H1 (cell line): ENCODE measurements around the gene ZNF777. TPM values are rescaled to one million over a fixed set of nuclear protein-coding genes. Genes with fewer than 3 reads are reported as not detected.

Source experiments
- ATF2 ChIP-seq: IDR thresholded peaks from 2 replicates; pipeline ENCODE4 v1.6.1; 2012; ENCODE audit warnings: low read length, inconsistent platforms
- CREB1 ChIP-seq: IDR thresholded peaks from 2 replicates; pipeline ENCODE4 v1.6.1; 2012; ENCODE audit warnings: inconsistent platforms
- EP300 ChIP-seq, 2 experiments: IDR thresholded peaks; 1 replicate in 1 of 2; 2 replicates in 1 of 2; pipeline ENCODE4 v1.6.1; 2011 to 2012; ENCODE audit warnings: low read depth in 2 of 2, low read length in 2 of 2, mild to moderate bottlenecking in 2 of 2, borderline replicate concordance in 1 of 2, inconsistent platforms in 1 of 2, moderate library complexity in 1 of 2
- SAP30 ChIP-seq: fragments of 300-600 bp; sonication (generic); IDR thresholded peaks from 2 replicates; pipeline ENCODE4 v1.7.1; 2012; ENCODE audit warnings: low read length, moderate library complexity, mild to moderate bottlenecking, inconsistent platforms; ENCODE audit not compliant: insufficient read depth, insufficient replicate concordance
- polyA plus RNA-seq, 7 experiments: library from polyadenylated mRNA; depleted of rRNA in 3 of 7; stranded (reverse) in 5 of 7; unstranded in 2 of 7; fragments of >200 nt in 5 of 7; fragments of 200-250 nt in 2 of 7; gene quantifications; 1 replicate in 5 of 7; 2 replicates in 1 of 7; 4 replicates in 1 of 7; pipeline versions ENCODE4 v1.2.1 to v1.2.3, GENCODE V29; 2011 to 2013; ENCODE audit warnings: missing spikeins in 2 of 7, mixed read lengths in 2 of 7
- total RNA-seq: library from RNA; stranded (reverse); fragmentation: NEBNext Ultra II Directional; extraction: Animal tissue kit (Norgen Biotek cat#: 25700); gene quantifications from 2 replicates; pipeline ENCODE4 v1.2.1, GENCODE V29; 2021

Gene ZNF777
- total and polyA plus RNA-seq, 2 of the 8 experiments (the other 6 are each of a cell fraction or from before 2014, with no cell fraction given): 8.0 to 10.1 TPM

- TF ChIP-seq ATF2: no peak
- no peak for TF ChIP-seq EP300 (IDR thresholded peaks at IDR 0.05; ENCODE audit: borderline replicate concordance in 1 of 2, low read depth in 2 of 2, low read length in 2 of 2)
- TF ChIP-seq SAP30: no peak
- TF ChIP-seq CREB1: no peak
- TF ChIP-seq, all 59 proteins: peak for 0
Observed at GRCh38 chr7:149510248-149510647, 49.4 kb upstream of the ZNF777 start (continued).
